ENCODE measurements around the gene VENTX. TPM values are rescaled to one million over a fixed set of nuclear protein-coding genes. Genes with fewer than 3 reads are reported as not detected.

Gene VENTX
- total and polyA plus RNA-seq, 10 of the 15 experiments (the other 5 are each of a cell fraction or from before 2014, with no cell fraction given), result 0.05 TPM; not detected in 9

DNA sequence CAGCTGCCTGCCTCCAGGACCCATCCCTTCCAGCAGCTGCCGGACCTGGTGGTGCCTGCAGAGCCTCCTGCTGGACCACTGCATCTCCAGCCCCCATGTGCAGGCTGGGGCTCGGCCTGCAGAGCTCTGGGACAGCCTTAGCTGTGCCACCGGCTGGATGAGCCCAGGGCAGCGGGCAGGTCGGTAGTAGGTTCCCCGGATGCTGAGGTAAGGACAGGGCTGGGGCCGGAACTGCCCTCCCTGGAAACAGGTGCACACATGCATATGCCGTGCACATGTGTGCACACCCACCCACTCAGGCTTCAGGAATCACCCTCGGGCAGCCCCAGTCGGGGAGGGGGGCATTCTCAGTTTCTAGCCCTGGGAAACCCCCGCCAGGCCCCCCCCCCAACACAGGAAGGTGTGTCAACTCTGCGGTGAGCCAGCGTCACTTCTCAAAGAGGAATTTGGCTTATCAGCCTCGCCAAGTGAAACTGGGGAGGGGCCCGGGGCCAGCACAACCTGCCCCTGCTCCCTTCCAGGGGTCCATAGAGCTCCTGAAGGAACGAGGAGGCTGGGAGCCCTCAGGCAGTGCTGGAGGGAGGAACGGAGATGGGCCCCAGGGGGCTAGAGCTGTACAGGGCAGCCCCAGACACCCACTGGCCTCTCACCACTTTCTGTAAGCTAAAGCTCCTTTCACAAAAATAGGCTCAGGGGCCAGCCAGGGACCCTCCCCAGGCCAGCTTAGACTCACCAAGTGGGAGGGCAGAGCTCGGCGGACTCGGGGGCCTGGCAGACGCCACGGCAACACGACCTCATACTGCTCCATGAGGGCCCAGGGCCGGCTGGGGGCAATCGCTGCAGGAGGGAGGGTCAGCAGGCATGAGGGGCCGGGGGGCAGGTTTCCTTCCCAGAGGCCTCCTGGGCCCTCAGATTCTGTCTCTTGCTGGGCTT is 37.4 kb downstream of the VENTX start (continued):
- TF ChIP-seq, protein P1, sequence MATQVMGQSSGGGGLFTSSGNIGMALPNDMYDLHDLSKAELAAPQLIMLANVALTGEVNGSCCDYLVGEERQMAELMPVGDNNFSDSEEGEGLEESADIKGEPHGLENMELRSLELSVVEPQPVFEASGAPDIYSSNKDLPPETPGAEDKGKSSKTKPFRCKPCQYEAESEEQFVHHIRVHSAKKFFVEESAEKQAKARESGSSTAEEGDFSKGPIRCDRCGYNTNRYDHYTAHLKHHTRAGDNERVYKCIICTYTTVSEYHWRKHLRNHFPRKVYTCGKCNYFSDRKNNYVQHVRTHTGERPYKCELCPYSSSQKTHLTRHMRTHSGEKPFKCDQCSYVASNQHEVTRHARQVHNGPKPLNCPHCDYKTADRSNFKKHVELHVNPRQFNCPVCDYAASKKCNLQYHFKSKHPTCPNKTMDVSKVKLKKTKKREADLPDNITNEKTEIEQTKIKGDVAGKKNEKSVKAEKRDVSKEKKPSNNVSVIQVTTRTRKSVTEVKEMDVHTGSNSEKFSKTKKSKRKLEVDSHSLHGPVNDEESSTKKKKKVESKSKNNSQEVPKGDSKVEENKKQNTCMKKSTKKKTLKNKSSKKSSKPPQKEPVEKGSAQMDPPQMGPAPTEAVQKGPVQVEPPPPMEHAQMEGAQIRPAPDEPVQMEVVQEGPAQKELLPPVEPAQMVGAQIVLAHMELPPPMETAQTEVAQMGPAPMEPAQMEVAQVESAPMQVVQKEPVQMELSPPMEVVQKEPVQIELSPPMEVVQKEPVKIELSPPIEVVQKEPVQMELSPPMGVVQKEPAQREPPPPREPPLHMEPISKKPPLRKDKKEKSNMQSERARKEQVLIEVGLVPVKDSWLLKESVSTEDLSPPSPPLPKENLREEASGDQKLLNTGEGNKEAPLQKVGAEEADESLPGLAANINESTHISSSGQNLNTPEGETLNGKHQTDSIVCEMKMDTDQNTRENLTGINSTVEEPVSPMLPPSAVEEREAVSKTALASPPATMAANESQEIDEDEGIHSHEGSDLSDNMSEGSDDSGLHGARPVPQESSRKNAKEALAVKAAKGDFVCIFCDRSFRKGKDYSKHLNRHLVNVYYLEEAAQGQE (IDR thresholded peaks at IDR 0.05; ENCODE audit: low read depth, low read length), result no peak
- TF ChIP-seq LARP7 (IDR thresholded peaks at IDR 0.05) (peak; percentile 59), BCL11A (IDR thresholded peaks at IDR 0.05; ENCODE audit: low read depth, low read length) (peak; percentile 75), CBFB (IDR thresholded peaks at IDR 0.05; ENCODE audit: low read depth) (peak; percentile 82), ETV6 (conservative IDR thresholded peaks at IDR 0.05 in 1 of 2, IDR thresholded peaks at IDR 0.05 in 1 of 2; ENCODE audit: borderline replicate concordance in 1 of 2, low read depth in 1 of 2) (peak in 1 of 2 experiments; percentile 82; a peak in 2 of 4 replicates), SMC3 (IDR thresholded peaks at IDR 0.05; ENCODE audit: borderline replicate concordance, low read length) (no peak), ZNF24 (IDR thresholded peaks at IDR 0.05) (no peak), SIN3A (IDR thresholded peaks at IDR 0.05; ENCODE audit: low read depth, low read length) (peak; percentile 55; the same call in 1 of the 2 replicates), HDGF (IDR thresholded peaks at IDR 0.05) (peak; percentile 89), STAT1 (conservative IDR thresholded peaks at IDR 0.05) (no peak), SREBF2 (IDR thresholded peaks at IDR 0.05; ENCODE audit: low read length) (no peak), SMAD5 (IDR thresholded peaks at IDR 0.05; ENCODE audit: low read depth) (no peak; the same call in 1 of the 2 replicates), CTCF (IDR thresholded peaks at IDR 0.05 in 2 of 3, conservative IDR thresholded peaks at IDR 0.05 in 1 of 3; ENCODE audit: control insufficient read depth in 2 of 3, extremely low read depth in 1 of 3, insufficient read depth in 1 of 3, low read depth in 3 of 3, low read length in 3 of 3) (peak in 1 of 3 experiments; percentile 11; a peak in 1 of 6 replicates), JUND (IDR thresholded peaks at IDR 0.05; ENCODE audit: low read depth, low read length) (no peak), ZSCAN29 (IDR thresholded peaks at IDR 0.05) (no peak), RUNX3 (IDR thresholded peaks at IDR 0.05; ENCODE audit: low read length) (peak; percentile 92), RB1 (IDR thresholded peaks at IDR 0.05; ENCODE audit: borderline replicate concordance) (no peak), ZBTB11 (CRISPR knock-in tag; IDR thresholded peaks at IDR 0.05) (no peak), EZH2 (IDR thresholded peaks at IDR 0.05; ENCODE audit: borderline replicate concordance, control insufficient read depth, low read depth, low read length) (no peak)
- TF ChIP-seq, protein P2, sequence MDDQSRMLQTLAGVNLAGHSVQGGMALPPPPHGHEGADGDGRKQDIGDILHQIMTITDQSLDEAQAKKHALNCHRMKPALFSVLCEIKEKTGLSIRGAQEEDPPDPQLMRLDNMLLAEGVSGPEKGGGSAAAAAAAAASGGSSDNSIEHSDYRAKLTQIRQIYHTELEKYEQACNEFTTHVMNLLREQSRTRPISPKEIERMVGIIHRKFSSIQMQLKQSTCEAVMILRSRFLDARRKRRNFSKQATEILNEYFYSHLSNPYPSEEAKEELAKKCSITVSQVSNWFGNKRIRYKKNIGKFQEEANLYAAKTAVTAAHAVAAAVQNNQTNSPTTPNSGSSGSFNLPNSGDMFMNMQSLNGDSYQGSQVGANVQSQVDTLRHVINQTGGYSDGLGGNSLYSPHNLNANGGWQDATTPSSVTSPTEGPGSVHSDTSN (IDR thresholded peaks at IDR 0.05; ENCODE audit: insufficient replicate concordance, low read depth, low read length), result no peak
